Esophagus (tissue), 2 donors: ENCODE results near the gene HOXC13. TPM values are rescaled to one million over a fixed set of nuclear protein-coding genes. Genes with fewer than 3 reads are reported as not detected.

Experiments used
- H3K27ac ChIP-seq, 2 donors: one replicate each; pipeline ENCODE4 v1.5.1; 2013; ENCODE audit warnings: low read depth in 2 of 2, mild to moderate bottlenecking in 2 of 2, inconsistent platforms in 1 of 2, low read length in 1 of 2, moderate library complexity in 1 of 2
- H3K27me3 ChIP-seq, 2 donors: one replicate each; pipeline ENCODE4 v1.6.1; 2013; ENCODE audit warnings: low read length in 2 of 2, control low read depth in 1 of 2, mild to moderate bottlenecking in 1 of 2; ENCODE audit not compliant: insufficient read depth in 2 of 2, control insufficient read depth in 1 of 2
- H3K36me3 ChIP-seq, 2 donors: one replicate each; pipeline ENCODE4 v1.6.1; 2013; ENCODE audit warnings: low read length in 1 of 2; ENCODE audit not compliant: control insufficient read depth in 2 of 2, insufficient read depth in 2 of 2
- H3K4me1 ChIP-seq, 2 donors: one replicate each; pipeline ENCODE4 v1.6.1; 2013; ENCODE audit warnings: low read length in 1 of 2; ENCODE audit not compliant: control insufficient read depth in 2 of 2, insufficient read depth in 2 of 2
- H3K4me3 ChIP-seq, 2 donors: one replicate each; pipeline ENCODE4 v1.5.1; 2013; ENCODE audit warnings: low read length in 2 of 2, mild to moderate bottlenecking in 2 of 2, low read depth in 1 of 2, moderate library complexity in 1 of 2
- H3K9me3 ChIP-seq, 2 donors: one replicate each; pipeline ENCODE4 v1.6.1; 2013; ENCODE audit warnings: mild to moderate bottlenecking in 2 of 2, low read depth in 1 of 2, low read length in 1 of 2, moderate library complexity in 1 of 2; ENCODE audit not compliant: control insufficient read depth in 2 of 2, insufficient read depth in 1 of 2
- WGBS, 2 donors: extraction: QIAGEN DNeasy Blood & Tissue Kit; methylation state at CpG; one replicate each; pipeline ENCODE4 v1.1.7; 2013; 5-methylcytosine and 5-hydroxymethylcytosine counted together
- polyA plus RNA-seq, 2 donors: library from polyadenylated mRNA; stranded (reverse); fragments of 200-250 nt; gene quantifications; one replicate each; pipeline ENCODE4 v1.2.3, GENCODE V29; 2013
- donor health status: healthy with polysubstance abuse.
- donor health status: Bipolar disorder and iron deficiency.

HOXC13 gene
- polyA plus RNA-seq, 2 donors = 0.02 to 0.04 TPM

DNA sequence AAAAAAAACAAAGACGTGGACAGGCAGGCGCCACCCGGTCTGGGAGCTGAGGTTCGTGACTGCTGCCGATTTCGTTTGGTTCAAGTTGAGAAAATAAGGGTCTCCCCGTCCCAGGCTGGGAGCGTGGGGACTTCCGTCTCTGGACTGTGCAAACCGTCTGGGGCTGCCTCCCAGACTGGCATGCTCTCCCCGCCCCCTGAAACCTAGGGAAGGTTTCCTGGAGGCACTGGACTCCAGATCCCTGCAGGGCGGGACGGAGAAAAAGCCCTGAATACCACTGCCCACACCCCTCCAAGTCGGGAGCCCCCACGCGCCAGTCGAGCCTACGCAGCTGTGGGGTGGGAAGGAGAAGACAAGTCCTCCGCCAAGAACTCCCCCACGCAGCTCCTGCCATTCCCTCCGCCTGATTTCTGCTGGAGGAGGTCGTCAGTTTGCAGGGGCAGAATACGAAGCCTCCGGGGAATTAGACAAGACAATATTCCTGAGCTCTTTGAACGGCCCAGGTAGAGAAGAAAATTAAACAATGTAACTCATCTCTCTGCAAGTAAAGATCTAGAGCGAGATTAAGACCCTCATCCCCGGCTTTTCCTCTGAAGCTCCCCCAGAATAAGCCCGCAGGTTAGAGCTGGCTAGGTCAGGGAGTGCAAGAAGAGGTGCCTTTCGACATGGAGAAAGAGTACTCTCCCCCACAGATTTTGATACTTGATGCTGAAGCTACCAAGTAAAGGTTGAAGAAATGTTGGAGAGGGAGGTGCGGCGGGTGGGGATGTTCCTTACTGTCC lies 10.4 kb upstream of the HOXC13 start:
- Histone ChIP-seq H3K27ac (no peak overlapping the region), H3K4me3 (no peak overlapping the region), H3K9me3 (peaks cover 0 to 6% of the 10 kb centered on the region in 2 donors), H3K4me1 (no peaks in the 10 kb centered on the region), H3K36me3 (no peaks in the 10 kb centered on the region), H3K27me3 (peaks cover 17 to 44% of the 10 kb centered on the region in 2 donors)
- WGBS, 2 donors = 12% methylated on average over 30 to 31 of the region's 31 CpGs

DNA sequence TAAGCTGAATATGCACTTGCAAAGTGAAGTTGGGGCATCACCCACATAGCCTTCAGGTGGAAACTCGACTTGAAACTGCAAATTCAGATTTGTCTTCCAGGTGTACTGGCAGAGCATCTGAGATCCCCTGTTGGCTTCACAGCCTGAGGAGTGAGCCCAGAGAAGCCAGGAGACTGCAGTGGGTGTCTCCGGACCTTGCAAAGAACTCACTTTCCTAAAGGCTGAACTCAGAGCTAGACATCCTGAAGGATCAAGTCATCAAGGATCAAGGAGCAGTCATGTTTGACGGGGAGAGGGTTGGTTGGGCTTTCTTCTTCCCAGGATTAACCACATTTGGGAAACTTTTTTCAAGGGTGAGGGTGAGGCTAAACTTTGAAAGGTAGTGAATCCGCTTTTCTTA lies 9.1 kb upstream of the HOXC13 start:
- Histone ChIP-seq H3K4me3 (no peak overlapping the region), H3K27me3 (peaks cover 21 to 47% of the 10 kb centered on the region in 2 donors), H3K36me3 (no peaks in the 10 kb centered on the region), H3K4me1 (no peaks in the 10 kb centered on the region), H3K27ac (no peak overlapping the region), H3K9me3 (peaks cover 0 to 6% of the 10 kb centered on the region in 2 donors)
- 17 to 18% methylated on average over 4 of the region's 4 CpGs for WGBS, 2 donors

DNA sequence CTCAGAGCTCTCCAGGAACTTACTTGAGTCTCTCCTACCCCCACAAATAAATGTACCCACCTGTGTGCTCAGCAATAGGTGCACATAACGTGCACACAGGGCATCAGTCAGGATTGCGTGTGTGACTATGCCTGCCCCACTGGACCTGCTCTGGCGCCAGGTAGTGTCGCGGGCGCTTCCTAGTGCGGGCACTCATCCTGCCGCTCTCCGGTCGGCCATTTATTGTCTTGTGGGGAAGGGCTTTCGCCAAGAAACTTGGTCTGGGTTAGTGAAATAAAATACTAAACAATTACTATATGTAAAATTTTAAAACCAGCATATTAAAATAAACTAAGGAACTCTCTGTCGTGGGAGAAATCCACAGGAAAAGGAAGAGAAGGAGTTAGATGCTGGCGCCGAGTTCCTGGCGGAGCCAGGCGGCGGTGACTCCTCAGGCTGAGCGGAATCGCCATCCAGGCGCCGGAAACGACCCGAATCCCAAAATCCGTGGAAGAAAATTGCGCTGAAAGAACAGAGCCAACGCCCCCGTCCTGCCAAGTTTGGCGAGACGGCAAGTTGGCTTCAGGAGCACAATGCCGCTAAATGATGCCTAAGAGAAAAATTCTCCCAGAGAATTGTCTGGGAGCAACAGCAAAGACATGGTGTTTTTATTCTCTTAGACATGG lies 7.9 kb upstream of the HOXC13 start:
- Histone ChIP-seq H3K27me3 (peaks cover 22 to 53% of the 10 kb centered on the region in 2 donors), H3K36me3 (no peaks in the 10 kb centered on the region), H3K27ac (no peak overlapping the region), H3K4me3 (no peak overlapping the region), H3K9me3 (peaks cover 0 to 6% of the 10 kb centered on the region in 2 donors), H3K4me1 (peaks cover 0 to 2% of the 10 kb centered on the region in 2 donors)
- 9 to 13% methylated on average over 30 of the region's 30 CpGs for WGBS, 2 donors

DNA sequence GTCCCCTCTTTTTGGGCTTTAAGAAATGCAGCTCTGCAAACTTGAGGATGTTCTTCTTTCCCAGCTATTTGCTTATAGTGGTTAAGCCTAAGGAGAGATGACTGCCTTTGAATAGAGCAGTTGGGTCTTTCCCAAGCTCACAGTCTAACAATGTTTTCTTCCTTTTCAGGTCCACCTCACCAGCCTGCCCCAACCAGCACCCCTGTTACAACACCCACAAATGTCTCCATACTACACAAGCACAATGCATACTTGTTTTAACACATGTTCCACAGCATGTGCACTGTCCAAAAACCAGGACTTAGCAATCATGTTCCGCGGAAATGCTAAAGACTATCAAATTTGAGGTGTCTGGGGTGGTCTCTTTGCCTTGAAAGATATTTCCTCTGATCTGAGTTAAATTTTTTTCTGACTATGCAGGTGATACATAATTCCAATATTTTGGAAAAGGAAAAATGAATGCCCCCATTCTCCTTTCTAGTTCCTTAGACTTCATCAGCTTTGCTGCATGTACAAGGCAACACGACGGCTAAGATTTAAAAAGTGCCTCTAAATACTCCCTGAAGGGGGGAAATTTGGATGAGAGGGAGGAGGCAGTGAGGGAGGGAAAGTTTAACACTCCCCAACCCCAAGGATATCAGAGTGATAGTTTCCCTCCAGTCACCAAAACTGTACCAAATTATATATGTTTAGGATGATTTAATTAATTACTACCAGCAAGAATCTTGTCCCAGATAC lies 6.6 kb upstream of the HOXC13 start:
- Histone ChIP-seq H3K4me1 (peaks cover 0 to 3% of the 10 kb centered on the region in 2 donors), H3K4me3 (no peak overlapping the region), H3K27me3 (peaks cover 22 to 53% of the 10 kb centered on the region in 2 donors), H3K9me3 (peaks cover 0 to 6% of the 10 kb centered on the region in 2 donors), H3K27ac (no peak overlapping the region), H3K36me3 (no peaks in the 10 kb centered on the region)
- WGBS, 2 donors = 41 to 49% methylated on average over 4 of the region's 4 CpGs

DNA sequence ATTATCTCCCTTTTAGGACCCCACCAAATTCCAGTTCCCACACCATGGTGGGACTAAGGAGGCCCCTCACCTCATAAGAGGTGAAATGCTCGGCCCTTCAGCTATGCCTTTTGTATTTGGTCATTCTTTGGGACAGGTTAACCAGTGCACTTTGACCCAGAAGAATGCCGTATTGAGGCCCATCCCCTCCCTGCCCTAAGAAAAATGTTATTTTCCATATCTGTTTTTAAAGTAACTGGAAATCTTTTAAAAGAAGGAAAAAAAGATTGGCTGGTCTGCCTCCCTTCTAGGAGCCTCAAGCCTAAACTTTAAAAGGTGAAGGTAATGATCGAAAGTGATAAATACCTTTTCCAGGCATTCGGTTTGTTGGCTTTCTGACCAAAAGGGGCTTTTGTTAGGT lies 5.7 kb upstream of the HOXC13 start:
- Histone ChIP-seq H3K27me3 (peaks cover 22 to 57% of the 10 kb centered on the region in 2 donors), H3K27ac (no peak overlapping the region), H3K4me1 (peaks cover 0 to 3% of the 10 kb centered on the region in 2 donors), H3K9me3 (peaks cover 0 to 3% of the 10 kb centered on the region in 2 donors), H3K36me3 (no peaks in the 10 kb centered on the region), H3K4me3 (no peak overlapping the region)
- WGBS, 2 donors = 49 to 56% methylated on average over 4 of the region's 4 CpGs

DNA sequence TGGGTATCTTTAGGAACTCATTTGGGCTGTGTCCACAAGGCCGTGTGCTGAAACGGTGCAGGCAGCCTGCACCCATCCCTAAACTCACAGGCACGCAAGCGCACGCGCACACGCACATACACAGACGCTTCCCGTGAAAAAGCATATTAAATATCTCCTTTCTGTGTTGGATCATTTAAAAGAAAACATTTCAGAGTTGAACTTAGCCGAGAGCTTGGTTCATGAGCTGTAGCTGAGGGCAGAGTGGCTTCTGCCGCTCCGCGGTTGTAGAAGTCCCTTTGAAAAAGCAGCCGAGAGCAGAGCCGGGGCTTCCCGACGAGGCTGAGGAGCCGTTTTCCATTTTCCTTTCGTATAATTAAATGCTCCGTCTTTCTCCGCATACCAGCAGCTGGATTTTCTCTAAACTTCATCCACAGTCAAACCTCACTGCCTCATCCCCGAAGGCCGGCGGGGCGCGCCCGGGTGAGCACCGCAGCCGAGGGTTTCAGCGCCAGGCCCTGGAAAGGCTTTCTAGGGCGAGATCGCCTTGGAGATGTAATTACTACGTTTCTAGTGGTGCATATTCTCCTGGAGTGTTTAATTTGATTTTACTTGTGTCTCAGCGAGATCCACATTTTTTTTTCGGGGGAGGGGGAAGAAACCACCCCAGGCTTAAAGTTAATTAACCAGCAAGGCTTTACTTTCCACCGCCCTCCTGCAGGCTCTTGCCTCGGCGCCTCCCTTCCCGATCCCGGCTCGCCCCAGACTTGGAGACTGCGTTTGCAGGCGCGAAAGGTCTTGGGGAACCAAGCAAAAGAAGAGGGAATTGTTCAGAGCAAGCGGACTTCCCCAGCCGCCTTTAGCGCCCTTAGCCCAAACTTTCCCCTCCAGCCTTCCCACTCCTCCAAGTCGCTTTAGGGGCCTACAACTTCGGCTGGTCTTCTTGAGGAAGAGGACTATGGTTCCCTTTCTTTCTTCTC lies 3.0 kb upstream of the HOXC13 start:
- H3K9me3 ChIP-seq = peaks cover 0 to 9% of the 10 kb centered on the region in 2 donors
- 10 to 11% methylated on average over 49 of the region's 49 CpGs for WGBS, 2 donors
- H3K27ac ChIP-seq = no peak overlapping the region
- H3K4me1 ChIP-seq = peaks cover 6 to 13% of the 10 kb centered on the region in 2 donors
- no peak overlapping the region for H3K4me3 ChIP-seq
- no peaks in the 10 kb centered on the region for H3K36me3 ChIP-seq
- peaks cover 16 to 62% of the 10 kb centered on the region in 2 donors for H3K27me3 ChIP-seq

DNA sequence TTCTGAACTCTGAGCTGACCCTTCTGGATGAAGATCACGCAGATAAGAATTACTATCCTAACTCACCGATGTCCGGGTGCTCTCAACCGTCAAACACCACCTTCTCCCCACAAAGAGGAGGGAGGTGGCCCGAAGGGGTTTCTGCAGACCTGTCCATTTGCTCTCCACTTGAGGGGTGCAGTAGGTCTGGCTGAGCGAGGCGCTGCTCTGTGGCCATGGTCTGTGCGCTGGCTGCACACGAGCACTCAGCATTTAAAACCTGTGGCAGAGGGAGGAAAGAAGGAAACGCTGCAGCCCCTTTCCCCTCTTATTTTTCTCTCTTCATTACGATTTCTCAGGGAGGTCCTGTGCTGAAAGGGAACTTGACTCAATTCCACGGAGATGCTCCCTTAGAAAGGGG lies 1.5 kb upstream of the HOXC13 start:
- H3K4me1 ChIP-seq = peaks cover 6 to 13% of the 10 kb centered on the region in 2 donors
- H3K36me3 ChIP-seq = no peaks in the 10 kb centered on the region
- H3K27ac ChIP-seq = no peak overlapping the region
- no peak overlapping the region for H3K4me3 ChIP-seq
- H3K27me3 ChIP-seq = peaks cover 13 to 62% of the 10 kb centered on the region in 2 donors
- peaks cover 0 to 9% of the 10 kb centered on the region in 2 donors for H3K9me3 ChIP-seq
- WGBS, 2 donors = 17 to 19% methylated on average over 12 of the region's 12 CpGs

DNA sequence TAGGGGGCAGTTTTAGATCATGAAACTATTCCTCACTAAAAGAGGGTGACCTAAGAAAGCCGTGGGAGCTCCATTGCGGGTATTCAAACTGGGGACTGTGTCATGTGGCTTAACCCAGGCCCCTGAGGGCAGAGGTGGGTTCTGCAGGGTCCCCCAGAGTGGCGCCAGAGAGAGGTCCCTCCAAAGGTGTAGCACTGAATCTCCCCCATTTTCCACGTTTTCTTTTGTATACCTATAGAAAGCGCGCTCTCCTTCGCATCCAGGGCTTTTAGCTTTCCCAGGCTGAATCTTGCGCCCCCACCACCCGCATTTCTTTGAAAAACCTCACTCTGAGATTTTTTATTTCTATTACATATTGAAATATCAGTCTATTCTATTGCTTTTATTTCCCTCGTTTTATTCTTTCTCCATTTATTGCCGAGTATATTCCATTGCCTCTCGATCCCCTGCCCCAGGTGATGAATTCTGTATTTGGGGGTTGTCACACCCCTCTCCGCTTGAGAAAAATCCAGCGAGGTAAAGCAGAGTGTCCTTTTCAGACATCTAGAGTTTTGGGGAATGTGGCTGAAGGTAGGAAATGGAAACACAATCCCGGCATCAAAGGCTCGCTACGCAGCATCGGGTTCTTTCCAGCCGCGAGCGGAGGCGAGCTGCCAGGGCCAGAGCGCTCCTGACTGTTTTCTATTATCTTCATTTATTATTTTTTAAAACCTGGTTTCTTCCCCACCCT lies 870 bp upstream of the HOXC13 start:
- H3K36me3 ChIP-seq = no peaks in the 10 kb centered on the region
- H3K27ac ChIP-seq = no peak overlapping the region
- peaks cover 13 to 68% of the 10 kb centered on the region in 2 donors for H3K27me3 ChIP-seq
- 21 to 27% methylated on average over 23 of the region's 23 CpGs for WGBS, 2 donors
- peaks cover 0 to 9% of the 10 kb centered on the region in 2 donors for H3K9me3 ChIP-seq
- H3K4me3 ChIP-seq = no peak overlapping the region
- H3K4me1 ChIP-seq = peaks cover 6 to 13% of the 10 kb centered on the region in 2 donors
